Vagina (tissue), 2 donors: ENCODE data around the gene SCAF1. TPM values are rescaled to one million over a fixed set of nuclear protein-coding genes. Genes with fewer than 3 reads are reported as not detected.
A peak's percentile ranks its signal among the peaks of the same experiment; 100 is the strongest.

Source experiments
- DNase-seq, 2 donors: peaks; one replicate each; pipeline ENCODE4 v3.0.0-alpha.2; 2017; ENCODE audit errors: extremely low spot score in 2 of 2
- H3K27ac ChIP-seq: fragments of 200-600 bp; sonication (generic); one replicate; pipeline ENCODE4 v1.5.1; 2019
- H3K27me3 ChIP-seq: fragments of 200-600 bp; sonication (generic); one replicate; pipeline ENCODE4 v1.5.1; 2019
- H3K36me3 ChIP-seq, 2 donors: fragments of 200-600 bp; sonication (generic); one replicate each; pipeline ENCODE4 v1.5.1; 2017 to 2019
- H3K4me1 ChIP-seq: fragments of 200-600 bp; sonication (generic); one replicate; pipeline ENCODE4 v1.5.1; 2019
- H3K4me3 ChIP-seq, 2 donors: fragments of 200-600 bp; sonication (generic); 1 replicate in 1 of 2; 2 replicates in 1 of 2; pipeline ENCODE4 v1.5.1; 2016 to 2019
- H3K9me3 ChIP-seq: fragments of 200-600 bp; sonication (generic); one replicate; pipeline ENCODE4 v1.5.1; 2019
- POLR2A ChIP-seq, 2 donors: fragments of 450-650 bp; IDR thresholded peaks; one replicate each; pipeline ENCODE4 v1.6.1; 2017; ENCODE audit warnings: antibody characterized with exemption in 2 of 2, mild to moderate bottlenecking in 2 of 2, moderate library complexity in 2 of 2
- POLR2AphosphoS5 ChIP-seq, 2 donors: sonication (generic); formaldehyde crosslinking; IDR thresholded peaks; one replicate each; pipeline ENCODE4 v1.9.0; 2017; ENCODE audit warnings: antibody characterized with exemption in 2 of 2, mild to moderate bottlenecking in 2 of 2, low read depth in 1 of 2; ENCODE audit not compliant: insufficient read depth in 1 of 2
- intact Hi-C: fragments of 100-400 bp; cut with DNase I; formaldehyde crosslinking; loops from one replicate; pipeline ENCODE4 v1.15.1; 2023
- total RNA-seq: library from RNA; depleted of rRNA; stranded (reverse); fragments of >200 nt; gene quantifications from one replicate; pipeline ENCODE4 v1.2.3, GENCODE V29; 2016
- TF ChIP-seq, protein P1 (sequence below), 3 experiments: fragments of 450-650 bp in 2 of 3; fragments of 200-600 bp in 1 of 3; sonication (generic) in 1 of 3; IDR thresholded peaks; one replicate each; pipeline ENCODE4 v1.5.1; 2017 to 2019; ENCODE audit warnings: antibody characterized with exemption in 3 of 3, mild to moderate bottlenecking in 2 of 3, moderate library complexity in 2 of 3

Gene SCAF1
- total RNA-seq, 1 donor from 2014 or later: 20.4 TPM

- no peak for TF ChIP-seq POLR2AphosphoS5 (IDR thresholded peaks at IDR 0.05; ENCODE audit: insufficient read depth in 1 of 2, low read depth in 1 of 2)
- no peak for TF ChIP-seq POLR2A (IDR thresholded peaks at IDR 0.05)
- TF ChIP-seq, protein P1, sequence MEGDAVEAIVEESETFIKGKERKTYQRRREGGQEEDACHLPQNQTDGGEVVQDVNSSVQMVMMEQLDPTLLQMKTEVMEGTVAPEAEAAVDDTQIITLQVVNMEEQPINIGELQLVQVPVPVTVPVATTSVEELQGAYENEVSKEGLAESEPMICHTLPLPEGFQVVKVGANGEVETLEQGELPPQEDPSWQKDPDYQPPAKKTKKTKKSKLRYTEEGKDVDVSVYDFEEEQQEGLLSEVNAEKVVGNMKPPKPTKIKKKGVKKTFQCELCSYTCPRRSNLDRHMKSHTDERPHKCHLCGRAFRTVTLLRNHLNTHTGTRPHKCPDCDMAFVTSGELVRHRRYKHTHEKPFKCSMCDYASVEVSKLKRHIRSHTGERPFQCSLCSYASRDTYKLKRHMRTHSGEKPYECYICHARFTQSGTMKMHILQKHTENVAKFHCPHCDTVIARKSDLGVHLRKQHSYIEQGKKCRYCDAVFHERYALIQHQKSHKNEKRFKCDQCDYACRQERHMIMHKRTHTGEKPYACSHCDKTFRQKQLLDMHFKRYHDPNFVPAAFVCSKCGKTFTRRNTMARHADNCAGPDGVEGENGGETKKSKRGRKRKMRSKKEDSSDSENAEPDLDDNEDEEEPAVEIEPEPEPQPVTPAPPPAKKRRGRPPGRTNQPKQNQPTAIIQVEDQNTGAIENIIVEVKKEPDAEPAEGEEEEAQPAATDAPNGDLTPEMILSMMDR (IDR thresholded peaks at IDR 0.05): no peak
- intact Hi-C loops: no loop called here
Observed at GRCh38 chr19:49642492-49643035, 555 bp downstream of the SCAF1 start.

GRCh38 chr19:49643466-49643865 lies 1.5 kb downstream of the SCAF1 start:
- Histone ChIP-seq H3K4me1 (peaks cover 54% of the 10 kb centered on the region), H3K4me3 (no peak overlapping the region), H3K36me3 (peaks cover 0 to 16% of the 10 kb centered on the region in 2 donors), H3K27me3 (no peaks in the 10 kb centered on the region), H3K9me3 (no peaks in the 10 kb centered on the region), H3K27ac (no peak overlapping the region)
- intact Hi-C loops: no loop called here
- DNase-seq: no peak
- TF ChIP-seq POLR2A (IDR thresholded peaks at IDR 0.05): no peak

More at GRCh38 chr19:49642492-49643035, 555 bp downstream of the SCAF1 start:
- Histone ChIP-seq H3K4me3 (peak overlapping the region; percentile 97 to 99), H3K9me3 (no peaks in the 10 kb centered on the region), H3K27me3 (no peaks in the 10 kb centered on the region), H3K27ac (peak overlapping the region; percentile 100), H3K36me3 (peaks cover 0 to 15% of the 10 kb centered on the region in 2 donors), H3K4me1 (peaks cover 62% of the 10 kb centered on the region)
- DNase-seq: peak in 1 of 2 donors; percentile 91

- intact Hi-C loops: no loop called here
- DNase-seq: no peak
- Histone ChIP-seq H3K27me3 (no peaks in the 10 kb centered on the region), H3K36me3 (peaks cover 0 to 32% of the 10 kb centered on the region in 2 donors), H3K4me3 (no peak overlapping the region), H3K4me1 (peaks cover 41% of the 10 kb centered on the region), H3K9me3 (no peaks in the 10 kb centered on the region), H3K27ac (no peak overlapping the region)
- TF ChIP-seq, protein P1 (IDR thresholded peaks at IDR 0.05): no peak
- TF ChIP-seq POLR2AphosphoS5 (IDR thresholded peaks at IDR 0.05; ENCODE audit: insufficient read depth in 1 of 2, low read depth in 1 of 2): no peak
Observed at GRCh38 chr19:49645592-49645991, 3.6 kb downstream of the SCAF1 start.

GRCh38 chr19:49645995-49646394 lies 4.0 kb downstream of the SCAF1 start:
- no peaks in the 10 kb centered on the region for H3K27me3 ChIP-seq
- H3K27ac ChIP-seq: no peak overlapping the region
- intact Hi-C loops: no loop called here
- H3K4me3 ChIP-seq: no peak overlapping the region
- no peak for TF ChIP-seq POLR2A (IDR thresholded peaks at IDR 0.05)
- TF ChIP-seq, protein P1 (IDR thresholded peaks at IDR 0.05): no peak
- TF ChIP-seq POLR2AphosphoS5 (IDR thresholded peaks at IDR 0.05; ENCODE audit: insufficient read depth in 1 of 2, low read depth in 1 of 2): no peak
- peaks cover 0 to 34% of the 10 kb centered on the region in 2 donors for H3K36me3 ChIP-seq
- peaks cover 38% of the 10 kb centered on the region for H3K4me1 ChIP-seq
- H3K9me3 ChIP-seq: no peaks in the 10 kb centered on the region
- no peak for DNase-seq

DNA sequence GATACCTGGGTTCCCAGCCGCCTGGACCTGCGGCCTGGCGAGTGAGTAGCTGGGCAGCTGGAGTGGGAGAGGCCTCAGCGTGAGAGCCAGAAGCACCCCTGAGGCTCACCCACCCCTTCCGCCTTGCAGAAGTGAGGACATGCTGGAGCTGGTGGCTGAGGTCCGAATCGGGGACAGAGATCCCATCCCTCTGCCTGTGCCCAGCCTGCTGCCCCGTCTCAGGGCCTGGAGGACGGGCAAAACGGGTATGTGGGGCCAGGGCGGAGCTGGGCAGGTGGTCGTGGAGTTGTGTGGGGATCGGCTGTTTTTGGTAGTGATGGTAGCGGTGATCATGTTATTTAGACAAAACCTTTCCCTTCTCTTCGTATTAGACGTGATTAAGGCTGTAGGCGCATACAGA lies 4.6 kb downstream of the SCAF1 start:
- no peak overlapping the region for H3K4me3 ChIP-seq
- intact Hi-C loops: no loop called here
- peaks cover 34% of the 10 kb centered on the region for H3K4me1 ChIP-seq
- no peaks in the 10 kb centered on the region for H3K9me3 ChIP-seq
- H3K27me3 ChIP-seq: no peaks in the 10 kb centered on the region
- H3K27ac ChIP-seq: no peak overlapping the region
- TF ChIP-seq POLR2A (IDR thresholded peaks at IDR 0.05): no peak
- no peak for DNase-seq
- peaks cover 0 to 40% of the 10 kb centered on the region in 2 donors for H3K36me3 ChIP-seq

GRCh38 chr19:49651029-49651819 lies 9.2 kb downstream of the SCAF1 start:
- no peak overlapping the region for H3K4me3 ChIP-seq
- H3K4me1 ChIP-seq: no peaks in the 10 kb centered on the region
- H3K27ac ChIP-seq: no peak overlapping the region
- peaks cover 4 to 80% of the 10 kb centered on the region in 2 donors for H3K36me3 ChIP-seq
- TF ChIP-seq POLR2AphosphoS5 (IDR thresholded peaks at IDR 0.05; ENCODE audit: insufficient read depth in 1 of 2, low read depth in 1 of 2) (no peak), POLR2A (IDR thresholded peaks at IDR 0.05) (no peak)
- TF ChIP-seq, protein P1 (IDR thresholded peaks at IDR 0.05): no peak
- no peaks in the 10 kb centered on the region for H3K27me3 ChIP-seq
- DNase-seq: no peak
- no peaks in the 10 kb centered on the region for H3K9me3 ChIP-seq
- intact Hi-C loops: no loop called here
